NCI-H1417 (cell line): ENCODE results near the gene PINLYP.
"Not testable (repeated sequence)": the region's sequence is repeated elsewhere in the genome, so short reads cannot be mapped to it uniquely, and the experiment has no call there.

ENCODE experiments used
- DNase-seq, 3 experiments: peaks; one replicate each; lab custom pipeline; 2025; lab: John Stamatoyannopoulos, UW

PINLYP gene

DNA sequence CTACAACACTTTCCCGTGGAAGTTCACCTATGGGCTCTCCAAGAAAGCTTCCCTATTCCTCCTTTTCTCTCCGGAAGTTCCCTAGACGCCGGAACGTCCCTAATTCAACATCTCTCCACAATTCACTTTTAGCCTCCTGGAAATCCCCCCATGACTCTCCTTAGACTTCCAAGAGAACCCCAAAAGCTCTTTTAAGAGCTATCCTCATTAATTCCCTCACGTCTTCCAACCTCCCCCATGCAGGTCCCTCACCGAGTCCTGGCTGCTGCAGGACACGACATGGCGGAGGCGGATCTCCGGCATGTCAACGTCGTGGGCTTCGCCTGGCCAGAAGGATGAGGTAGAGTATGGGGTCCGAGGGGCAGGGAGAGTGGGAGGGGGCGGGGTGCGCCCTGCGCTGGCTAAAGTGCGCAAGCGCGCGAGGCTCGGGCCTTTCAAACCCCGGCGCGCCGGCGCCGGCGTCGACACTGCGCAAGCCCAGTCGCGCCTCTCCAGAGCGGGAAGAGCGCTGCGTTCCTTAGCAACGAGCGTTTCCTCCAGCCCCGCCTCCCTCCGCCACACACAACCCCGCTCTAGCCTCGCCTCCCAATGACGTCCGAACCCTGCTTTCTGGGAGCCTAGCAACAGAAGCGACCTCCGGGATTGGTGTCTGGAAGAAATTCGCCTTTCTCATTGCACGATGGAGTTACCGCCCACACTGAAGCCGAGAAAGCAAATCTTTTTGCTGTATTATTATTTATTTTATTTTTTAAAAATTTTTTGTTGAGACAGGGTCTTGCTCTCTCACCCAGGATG is at the start of gene PINLYP, which contains the start of gene XRCC1:
TSS of gene PINLYP (plus strand) at position 646 of the 795 bp plus-strand sequence. CDS start 1,391 bp downstream, outside the sequence.
TSS of gene XRCC1 (minus strand) at position 372 of the 795 bp plus-strand sequence. CDS start at position 303, 69 bp downstream.
- DNase-seq, result peak; percentile 96 to 99 (median 99)

DNA sequence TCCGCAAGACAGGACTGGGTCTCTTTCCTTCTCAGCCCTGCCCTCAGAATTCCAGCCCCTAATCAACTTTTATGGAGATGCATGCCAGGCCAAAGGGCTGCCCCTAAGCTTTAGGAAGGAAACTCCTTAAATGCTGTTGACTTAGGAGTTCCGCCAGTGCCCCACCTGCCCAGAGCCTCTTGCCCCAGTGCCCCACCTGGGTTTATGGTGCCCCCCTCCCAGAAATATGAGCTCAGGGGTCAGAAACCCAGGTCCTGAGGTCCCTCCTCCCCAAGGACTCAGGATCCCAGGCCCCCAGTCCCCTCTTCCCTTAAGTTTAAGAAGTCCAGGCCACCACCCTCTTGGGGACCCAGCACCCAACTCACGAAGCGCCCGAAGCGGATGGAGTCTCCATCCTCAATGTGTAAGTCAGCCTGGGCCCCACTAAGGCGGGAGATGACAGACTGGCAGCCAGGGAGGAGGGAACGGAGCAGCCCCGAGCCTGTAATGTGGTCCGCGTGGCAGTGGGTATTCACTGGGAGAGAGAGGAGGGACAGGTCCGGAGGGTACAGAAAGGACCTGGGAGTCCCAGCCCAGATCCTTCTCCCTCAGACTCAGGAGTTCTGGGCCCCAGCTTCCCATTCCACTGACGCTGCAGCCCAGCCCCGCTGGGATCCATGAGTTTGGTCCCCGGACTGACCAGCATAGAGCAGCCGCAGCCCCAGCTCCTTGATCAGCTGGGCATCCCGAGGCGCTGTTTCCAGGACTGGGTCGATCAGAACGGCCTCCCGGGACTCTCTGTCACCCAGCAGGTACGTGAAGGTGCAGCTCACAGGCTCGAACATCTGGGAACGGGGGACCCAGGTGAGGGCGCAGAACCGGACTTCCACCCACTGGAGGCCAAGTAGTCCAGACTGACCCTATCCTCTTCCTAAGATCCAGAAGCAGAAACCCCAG is 49.5 kb upstream of the PINLYP start:
- DNase-seq, result no peak

DNA sequence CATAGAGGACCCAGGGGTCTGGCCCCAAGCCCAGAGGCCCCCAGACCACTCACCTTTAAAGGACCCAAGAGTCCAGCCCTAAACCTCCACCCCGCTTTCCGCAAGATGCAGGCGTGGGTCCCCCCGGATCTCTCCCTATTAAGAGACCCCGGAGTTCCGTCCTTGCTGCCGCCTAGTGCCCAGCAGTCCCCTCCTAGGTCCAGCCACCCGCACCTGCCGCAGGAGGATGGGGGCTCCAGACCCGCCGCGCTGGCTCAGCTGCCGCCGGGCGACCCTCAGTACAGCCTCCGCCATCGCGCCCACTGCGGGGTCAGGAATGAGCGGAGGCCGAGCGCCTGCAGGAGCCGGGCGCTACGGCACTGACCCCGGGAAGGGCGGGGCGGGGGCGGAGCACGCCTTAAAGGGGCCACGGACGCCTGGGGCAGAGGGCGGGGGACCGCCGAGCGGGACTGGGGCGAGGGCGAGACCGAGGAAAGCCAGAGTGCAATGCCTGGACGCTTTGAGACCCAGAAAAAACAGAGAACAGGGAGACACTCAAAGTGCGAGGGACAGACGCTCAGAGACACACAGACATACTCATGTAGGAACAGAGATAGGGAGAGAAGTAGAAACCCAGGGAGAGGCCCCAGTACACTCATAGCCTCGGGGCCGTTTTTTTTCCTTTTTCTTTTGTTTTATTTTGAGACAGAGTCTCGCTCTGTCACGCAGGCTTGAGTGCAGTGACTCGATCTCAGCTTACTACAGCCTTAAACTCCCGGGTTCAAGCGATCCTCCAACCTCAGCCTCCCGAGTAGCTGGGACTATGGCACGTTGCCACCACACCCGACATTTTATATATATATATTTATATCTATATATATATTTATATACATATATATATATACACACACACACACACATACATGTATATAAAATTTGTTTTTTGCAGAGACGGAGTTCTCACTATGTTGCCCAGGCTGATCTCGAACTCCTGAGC is 48.4 kb upstream of the PINLYP start, which contains the start of gene ETHE1:
TSS of gene ETHE1 (minus strand) at position 318 of the 976 bp plus-strand sequence. CDS start at position 294, 24 bp downstream.
- peak in 2 of 3 experiments; percentile 75 to 76 for DNase-seq

DNA sequence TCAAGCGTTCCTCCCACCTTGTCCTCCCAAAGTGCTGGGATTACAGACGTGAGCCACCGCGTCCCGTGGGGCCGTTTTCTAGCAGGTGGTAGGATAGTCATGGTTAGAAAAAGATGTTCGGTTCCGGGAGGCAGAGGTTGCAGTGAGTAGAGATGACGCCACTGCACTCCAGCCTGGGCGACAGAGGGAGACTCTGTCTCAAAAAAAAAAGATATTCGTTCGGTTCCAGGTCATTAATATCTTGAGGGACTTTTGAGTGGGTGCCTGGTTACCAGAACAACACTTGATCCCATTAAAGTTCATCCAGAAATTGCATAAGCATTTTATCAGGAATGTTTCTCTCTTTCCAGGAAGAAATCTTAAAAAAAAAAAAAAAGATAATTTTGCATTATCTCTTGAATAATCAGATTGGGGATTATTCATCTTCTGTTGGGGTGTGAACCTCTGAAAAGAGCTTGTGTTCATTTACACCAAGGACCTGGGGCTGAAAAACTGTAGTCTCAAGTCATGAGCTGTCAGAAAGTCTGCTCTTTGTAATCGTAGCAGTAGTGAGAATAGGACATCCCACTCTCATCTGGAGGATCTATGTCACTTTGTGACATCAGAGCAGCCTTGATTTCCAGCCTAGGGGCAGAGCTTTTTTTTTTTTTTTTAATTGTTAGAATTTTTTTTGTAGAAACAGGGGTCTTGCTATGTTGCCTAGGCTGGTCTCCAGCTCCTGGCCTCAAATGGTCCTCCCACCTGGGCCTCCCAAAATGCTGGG is 47.6 kb upstream of the PINLYP start:
- peak; percentile 20 to 86 (median 69) for DNase-seq

DNA sequence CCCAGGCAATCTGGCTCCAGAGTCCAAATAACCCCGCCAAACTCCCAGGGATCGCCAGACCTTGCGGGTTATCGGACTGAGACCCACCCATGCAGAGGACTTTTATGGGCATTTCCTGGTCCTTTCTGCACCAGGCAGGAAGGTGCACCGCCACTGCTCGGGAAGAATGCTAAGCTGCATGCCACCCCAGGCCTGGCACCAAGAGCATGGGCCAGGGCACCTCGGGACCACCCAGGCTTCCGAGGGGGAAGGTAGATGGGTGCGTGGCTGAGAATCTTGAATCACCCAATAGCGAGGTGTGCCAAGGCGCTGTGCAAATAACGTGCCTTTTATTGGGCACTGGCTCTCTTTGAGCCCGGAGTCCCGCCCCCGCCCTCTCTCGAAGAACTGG is 43.0 kb upstream of the PINLYP start:
- DNase-seq, result peak in 1 of 3 experiments; percentile 83

DNA sequence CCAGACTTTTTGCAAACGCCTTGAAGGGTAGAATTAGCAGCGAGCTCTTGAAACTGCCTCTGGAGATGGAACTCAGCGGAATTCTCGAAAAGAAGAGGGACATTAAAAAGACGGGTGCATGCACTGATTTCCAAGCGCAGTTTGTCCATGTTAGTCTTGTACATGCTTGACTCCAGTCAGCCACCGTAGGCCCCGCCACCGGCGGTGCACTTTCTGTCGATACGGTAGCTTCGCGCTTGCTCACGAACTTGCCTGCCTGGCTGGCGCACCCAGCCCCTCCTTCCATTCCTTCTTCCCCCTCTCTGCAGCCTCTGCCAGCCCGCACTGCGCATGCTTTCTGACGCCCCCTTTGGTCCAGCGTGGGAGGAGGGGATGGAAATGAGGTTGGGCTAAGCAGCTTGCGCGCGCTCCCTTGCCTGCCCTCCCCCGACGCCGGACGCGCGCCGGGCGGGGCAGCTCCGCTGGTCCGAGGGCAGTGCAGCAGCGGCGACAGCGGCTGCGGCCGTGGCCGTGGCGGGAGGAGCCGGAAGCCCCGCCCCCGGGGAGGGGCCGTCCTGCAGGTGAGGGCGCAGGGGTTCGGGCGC is 42.5 kb upstream of the PINLYP start, which contains the start of gene ZNF575:
TSS of gene ZNF575 (plus strand) at position 227 of the 584 bp plus-strand sequence. CDS start 1,235 bp downstream, outside the sequence.
- peak; percentile 91 to 97 (median 94) for DNase-seq

DNA sequence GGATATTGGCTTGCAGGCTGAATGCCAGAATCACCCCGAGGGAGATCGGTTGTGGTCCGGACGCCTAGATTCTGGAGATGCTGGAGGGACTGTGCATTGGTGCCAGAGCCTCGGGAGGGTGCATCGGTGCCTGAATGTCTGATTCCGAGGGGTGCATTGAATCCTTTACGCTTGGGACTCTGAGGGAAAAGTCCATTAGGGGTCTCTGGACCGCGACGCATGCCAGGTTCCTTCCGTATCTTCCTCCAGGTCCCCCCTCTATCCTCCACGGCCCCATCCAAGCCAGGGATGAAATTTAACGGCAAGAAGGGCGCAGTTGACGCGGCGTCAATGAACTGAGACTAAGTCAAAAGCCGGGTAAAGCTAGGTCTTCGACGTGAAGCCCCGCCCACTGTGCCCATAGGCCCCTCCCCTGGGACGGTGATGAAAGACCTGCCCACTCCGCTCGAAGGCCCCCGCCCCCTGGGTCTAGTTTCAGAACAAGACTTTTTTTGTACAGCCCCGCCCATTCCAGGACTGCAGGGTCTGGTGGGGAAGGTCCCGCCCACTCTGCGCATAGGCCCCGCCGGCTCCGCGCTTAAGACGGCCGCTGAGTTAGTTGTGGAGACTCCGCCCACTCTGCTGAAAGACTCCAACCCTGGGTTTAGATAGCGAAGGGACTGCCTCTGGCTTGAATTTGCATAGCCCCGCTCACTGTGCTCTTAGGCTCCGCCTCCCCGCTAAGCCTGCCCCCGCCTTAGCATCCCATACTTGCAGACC is 41.9 kb upstream of the PINLYP start:
- DNase-seq, result peak; percentile 72 to 98 (median 86)

DNA sequence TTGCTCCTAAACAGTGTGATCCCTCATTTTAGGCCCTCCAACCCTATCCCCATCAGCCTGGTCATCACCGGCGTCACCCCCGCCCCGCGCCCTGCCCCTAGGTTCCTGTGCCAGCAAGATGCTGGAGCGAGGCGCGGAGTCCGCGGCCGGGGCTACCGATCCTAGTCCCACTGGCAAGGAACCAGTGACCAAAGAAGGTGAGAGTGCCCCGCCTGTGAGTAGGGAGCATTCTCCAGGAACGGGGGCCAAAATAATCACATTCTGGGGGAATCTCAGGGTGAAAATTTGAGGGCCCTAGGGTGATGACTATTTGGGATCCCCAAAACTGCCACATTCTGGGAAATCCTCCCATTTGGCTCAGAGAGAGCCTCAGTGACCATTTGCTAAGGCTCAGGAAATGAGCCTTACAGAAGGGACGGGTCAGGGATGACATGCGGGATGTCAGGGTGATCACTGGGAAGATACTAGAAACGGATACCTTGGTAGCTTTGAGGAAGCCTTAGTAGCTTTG is 41.2 kb upstream of the PINLYP start:
- peak in 1 of 3 experiments; percentile 22 for DNase-seq

DNA sequence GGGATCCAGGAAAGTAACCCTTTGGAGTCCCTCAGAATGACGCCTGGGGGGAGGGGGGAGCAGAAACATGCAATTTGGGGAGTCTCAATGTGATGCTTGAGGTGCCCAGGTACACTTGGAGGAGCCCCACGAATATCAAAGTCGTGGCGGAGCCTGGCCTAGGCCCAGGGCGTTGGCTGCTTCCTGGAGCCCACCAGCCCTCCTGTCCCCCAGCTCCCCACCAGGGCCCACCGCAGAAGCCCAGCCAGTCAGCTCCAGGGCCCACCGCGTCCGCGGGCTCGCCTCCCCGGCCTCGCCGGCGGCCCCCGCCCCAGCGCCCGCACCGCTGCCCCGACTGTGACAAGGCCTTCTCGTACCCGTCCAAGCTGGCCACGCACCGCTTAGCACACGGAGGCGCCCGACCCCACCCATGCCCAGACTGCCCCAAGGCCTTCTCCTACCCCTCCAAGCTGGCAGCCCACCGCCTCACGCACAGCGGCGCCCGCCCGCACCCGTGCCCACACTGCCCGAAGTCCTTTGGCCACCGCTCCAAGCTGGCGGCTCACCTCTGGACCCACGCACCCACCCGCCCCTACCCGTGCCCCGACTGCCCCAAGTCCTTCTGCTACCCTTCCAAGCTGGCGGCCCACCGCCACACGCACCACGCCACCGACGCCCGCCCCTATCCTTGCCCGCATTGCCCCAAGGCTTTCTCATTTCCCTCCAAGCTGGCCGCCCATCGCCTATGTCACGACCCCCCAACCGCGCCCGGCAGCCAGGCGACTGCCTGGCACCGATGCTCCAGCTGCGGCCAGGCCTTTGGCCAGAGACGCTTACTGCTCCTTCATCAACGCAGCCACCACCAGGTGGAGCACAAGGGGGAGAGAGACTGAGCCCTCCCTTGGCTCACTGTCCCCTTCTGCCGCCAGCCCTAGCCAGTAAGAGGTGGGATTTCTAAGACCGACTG is 40.5 kb upstream of the PINLYP start:
- no peak for DNase-seq

DNA sequence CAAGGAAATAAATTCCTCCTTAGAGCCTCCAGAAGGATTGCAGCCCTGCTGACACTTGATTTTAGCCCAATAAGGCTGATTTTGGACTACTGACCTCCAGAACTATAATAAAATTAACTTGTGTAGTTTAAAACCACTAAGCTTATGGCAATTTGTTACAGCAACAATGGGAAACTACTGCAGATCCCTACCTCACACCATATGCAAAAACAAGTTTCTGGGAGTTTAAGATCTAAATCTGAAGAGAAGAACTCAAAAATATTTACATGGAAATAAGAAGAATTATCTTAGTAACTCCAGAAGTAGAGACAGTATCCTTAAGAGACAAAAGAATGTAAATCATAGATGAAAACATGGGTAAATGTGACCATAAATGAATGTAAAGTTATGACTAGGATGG is 36.7 kb upstream of the PINLYP start:
- peak in 1 of 3 experiments; percentile 6 for DNase-seq

DNA sequence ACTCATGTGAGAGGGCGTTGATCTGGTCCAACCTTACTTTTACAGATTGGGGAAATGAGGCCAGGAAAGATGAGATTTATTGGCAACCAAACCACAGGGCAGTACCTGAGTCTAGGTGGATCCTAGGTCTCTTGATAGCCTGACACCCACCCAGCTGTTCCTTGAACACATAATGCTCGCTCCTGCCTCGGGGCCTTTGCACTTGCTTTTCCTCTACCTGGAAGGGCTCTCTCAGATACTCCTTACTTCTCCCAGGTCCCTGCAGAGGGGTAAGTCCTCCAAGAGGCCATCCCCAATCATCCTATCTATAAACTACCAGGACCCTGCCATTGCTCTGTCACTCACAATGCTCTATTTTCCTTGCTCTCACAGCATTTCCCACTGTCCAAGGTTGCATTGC is 35.2 kb upstream of the PINLYP start:
- DNase-seq, result no peak

DNA sequence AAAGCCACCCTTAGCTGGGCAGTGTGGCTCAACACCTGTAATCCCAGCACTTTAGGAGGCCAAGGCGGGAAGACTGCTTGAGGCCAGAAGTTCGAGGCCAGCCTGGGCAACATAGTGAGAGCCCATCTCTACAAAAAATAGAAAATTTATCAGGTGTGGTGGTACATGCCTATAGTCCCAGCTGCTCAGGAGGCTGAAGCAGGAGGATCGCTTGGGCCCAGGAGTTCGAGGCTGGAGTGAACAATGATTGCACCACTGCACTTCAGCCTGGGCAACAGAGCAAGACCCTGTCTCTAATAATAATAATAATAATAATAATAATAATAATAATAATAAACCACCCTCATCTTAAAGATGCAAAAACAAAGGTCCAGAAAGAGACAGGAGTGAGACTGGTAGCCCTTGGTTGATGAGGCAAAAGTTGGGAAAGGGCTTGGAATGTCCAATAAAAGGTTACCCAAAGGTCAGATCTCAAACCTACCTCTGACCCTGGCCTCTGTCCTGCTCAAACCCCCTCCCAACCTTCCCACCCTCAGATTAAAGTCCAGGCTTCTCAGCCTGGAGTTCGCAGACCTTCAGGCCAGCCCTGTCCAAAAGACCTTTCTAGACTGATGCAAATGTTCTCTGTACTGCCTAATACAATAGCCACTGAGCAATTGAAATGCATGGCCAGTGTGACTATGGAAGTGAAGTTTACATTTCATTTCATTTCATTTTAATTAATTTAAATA is 33.5 kb upstream of the PINLYP start:
- DNase-seq, result no peak

DNA sequence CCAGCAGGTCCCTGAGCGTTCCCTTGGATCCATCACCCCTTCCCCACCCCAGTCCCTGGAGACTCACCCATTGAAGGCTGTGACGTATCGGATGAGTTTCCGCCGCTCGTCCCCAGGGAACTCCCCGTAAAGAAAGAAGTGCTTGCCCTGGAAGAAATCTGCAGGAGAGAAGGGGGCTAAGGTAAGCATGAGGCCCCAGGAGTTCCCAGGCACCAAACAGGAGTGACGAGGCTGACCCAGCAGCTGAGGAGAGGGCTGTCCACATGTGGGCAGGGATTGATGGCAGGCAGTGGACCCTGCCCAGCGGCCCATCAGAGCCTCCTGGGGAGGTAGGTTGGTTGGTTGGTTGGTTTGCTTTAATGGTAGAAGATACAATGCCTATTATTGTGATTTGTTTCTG is 31.5 kb upstream of the PINLYP start:
- DNase-seq, result no peak

DNA sequence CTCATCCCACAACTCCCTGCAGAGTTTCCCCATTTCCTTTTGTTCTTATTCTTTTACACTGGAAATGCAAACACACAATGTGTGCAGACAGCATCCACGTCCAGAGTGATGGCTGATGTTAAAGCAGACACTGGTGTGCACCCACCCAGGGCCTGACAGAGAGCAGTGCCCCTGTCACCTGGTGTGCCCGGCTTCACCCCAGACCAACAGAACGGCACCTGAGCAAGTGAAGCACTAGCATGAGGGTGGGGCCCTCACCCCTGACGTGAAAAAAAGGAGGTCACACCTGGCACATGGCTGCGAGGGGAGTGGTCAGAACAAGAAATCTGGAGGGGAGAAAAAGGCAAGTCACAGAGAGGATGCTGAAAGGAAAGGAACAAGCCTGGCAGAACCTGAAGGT is 30.3 kb upstream of the PINLYP start:
- DNase-seq, result no peak

DNA sequence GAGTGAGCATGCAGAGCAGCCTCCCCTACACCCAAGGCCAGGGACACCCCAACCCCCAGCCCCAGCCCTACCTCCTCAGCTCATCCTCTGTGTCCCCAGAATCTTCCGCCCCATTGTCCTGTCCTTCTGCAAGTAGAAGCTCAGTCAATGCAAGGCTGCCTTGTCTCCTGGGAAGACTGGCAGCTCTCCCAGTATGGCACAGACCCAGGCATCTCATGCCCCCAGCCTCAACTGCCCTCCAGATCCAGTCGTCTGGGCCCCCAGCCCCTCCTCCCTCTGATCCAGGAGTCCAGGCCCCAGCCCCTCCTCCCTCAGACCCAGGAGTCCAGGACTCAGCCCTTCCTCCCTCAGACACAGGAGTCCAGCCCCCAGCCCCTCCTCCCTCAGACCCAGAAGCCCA is 29.6 kb upstream of the PINLYP start:
- no peak for DNase-seq

DNA sequence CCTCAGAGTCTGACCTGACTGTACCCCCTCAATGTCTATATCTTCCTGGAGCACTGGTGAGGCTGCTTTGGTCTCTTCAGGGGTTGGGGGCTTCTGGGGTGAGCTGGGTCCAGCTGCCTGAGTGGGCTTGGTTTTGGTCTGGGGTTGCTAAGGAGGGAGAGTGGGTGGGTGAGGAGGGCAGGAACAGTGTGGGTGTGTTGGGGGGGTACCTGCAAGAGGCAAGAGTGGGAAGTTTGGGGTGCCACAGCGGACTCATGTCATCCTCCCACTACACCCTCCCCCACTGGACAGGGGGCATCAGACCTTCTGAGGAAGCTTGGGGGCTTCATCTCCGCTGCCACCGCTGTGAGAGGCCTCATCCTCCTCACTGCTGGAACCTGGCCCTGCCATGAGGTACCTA is 29.0 kb upstream of the PINLYP start:
- DNase-seq, result no peak

DNA sequence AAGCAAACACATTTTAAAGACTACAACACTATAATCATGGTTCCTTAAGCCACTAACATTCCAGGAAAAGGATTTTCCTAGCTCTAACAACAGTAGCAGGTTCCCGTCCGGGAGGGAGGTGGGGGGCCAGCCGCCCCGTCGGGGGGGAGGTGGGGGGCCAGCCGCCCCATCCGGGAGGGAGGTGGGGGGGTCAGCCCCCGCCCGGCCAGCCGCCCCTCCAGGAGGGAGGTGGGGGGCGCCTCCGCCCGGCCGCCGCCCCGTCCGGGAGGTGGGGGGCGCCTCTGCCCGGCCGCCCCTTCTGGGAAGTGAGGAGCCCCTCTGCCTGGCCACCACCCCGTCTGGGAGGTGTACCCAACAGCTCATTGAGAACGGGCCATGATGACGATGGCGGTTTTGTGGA is 27.7 kb upstream of the PINLYP start:
- DNase-seq, result not testable (repeated sequence)
